ENCODE measurements around the gene MST1.

DNA sequence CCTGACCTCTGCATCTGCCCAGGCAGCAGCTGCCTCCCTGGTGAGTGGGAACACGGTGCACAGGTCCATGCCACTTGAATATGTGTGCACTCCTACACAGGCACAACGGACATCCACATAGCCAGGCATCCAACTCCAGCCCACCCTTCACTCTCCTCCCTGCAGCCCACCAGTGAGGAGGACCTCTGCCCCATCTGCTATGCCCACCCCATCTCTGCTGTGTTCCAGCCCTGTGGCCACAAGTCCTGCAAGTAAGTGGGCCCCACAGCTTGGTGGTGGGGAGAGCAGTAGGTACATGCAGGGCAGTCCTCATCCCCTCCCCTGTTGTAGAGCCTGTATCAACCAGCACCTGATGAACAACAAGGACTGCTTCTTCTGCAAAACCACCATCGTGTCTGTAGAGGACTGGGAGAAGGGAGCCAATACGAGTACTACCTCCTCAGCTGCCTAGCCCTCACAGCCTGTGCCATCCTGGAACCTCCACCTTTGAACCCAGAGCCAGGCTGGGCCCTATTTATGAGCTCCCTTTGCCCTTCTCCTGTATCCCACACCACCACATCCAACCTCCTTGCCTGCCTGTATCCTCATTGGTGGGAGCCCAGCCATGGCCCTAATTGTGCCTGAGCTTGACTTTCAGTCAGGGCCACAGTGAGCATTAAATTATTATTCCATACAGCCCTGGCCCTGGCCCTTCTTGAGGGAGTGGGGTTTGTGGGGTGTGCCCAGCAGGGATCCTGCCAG lies 31.8 kb upstream of the MST1 start:
- no peak for TF ChIP-seq POLR2A (IDR thresholded peaks at IDR 0.05)
- TF ChIP-seq CTCF (IDR thresholded peaks at IDR 0.05) = no peak
